H9 (cell line): Measurements from ENCODE around the gene SLC9A6. TPM values are rescaled to one million over a fixed set of nuclear protein-coding genes. Genes with fewer than 3 reads are reported as not detected.

Source experiments
- DNase-seq: peaks from one replicate; pipeline ENCODE4 v3.0.0-alpha.2; 2017
- H2AFZ ChIP-seq: one replicate; pipeline ENCODE4 v1.6.1; 2013; ENCODE audit warnings: mild to moderate bottlenecking, low read length, control low read depth, moderate library complexity
- H2AK5ac ChIP-seq: 2 replicates; pipeline ENCODE4 v1.6.1; 2013; ENCODE audit warnings: low read length, control low read depth, mixed read lengths; ENCODE audit not compliant: insufficient read length
- H2BK120ac ChIP-seq: one replicate; pipeline ENCODE4 v1.6.1; 2013; ENCODE audit warnings: low read depth, mild to moderate bottlenecking, low read length, control low read depth, inconsistent platforms; ENCODE audit not compliant: poor library complexity, severe bottlenecking
- H2BK12ac ChIP-seq: 2 replicates; pipeline ENCODE4 v1.6.1; 2013; ENCODE audit warnings: low read length, control low read depth, mixed read lengths, low read depth; ENCODE audit not compliant: insufficient read length
- H2BK15ac ChIP-seq: 2 replicates; pipeline ENCODE4 v1.6.1; 2013; ENCODE audit warnings: low read depth, low read length, control low read depth
- H2BK20ac ChIP-seq: one replicate; pipeline ENCODE4 v1.6.1; 2013; ENCODE audit warnings: low read depth, mild to moderate bottlenecking, low read length, control low read depth, inconsistent platforms; ENCODE audit not compliant: poor library complexity, severe bottlenecking
- H2BK5ac ChIP-seq: 2 replicates; pipeline ENCODE4 v1.6.1; 2013; ENCODE audit warnings: low read length, control low read depth, mixed read lengths; ENCODE audit not compliant: insufficient read length
- H3K14ac ChIP-seq: 2 replicates; pipeline ENCODE4 v1.6.1; 2013; ENCODE audit warnings: low read length, control low read depth; ENCODE audit not compliant: insufficient read depth
- H3K18ac ChIP-seq: 2 replicates; pipeline ENCODE4 v1.6.1; 2013; ENCODE audit warnings: low read depth, mild to moderate bottlenecking, mixed read lengths, low read length, control low read depth; ENCODE audit not compliant: insufficient read length
- H3K23ac ChIP-seq: 2 replicates; pipeline ENCODE4 v1.6.1; 2013; ENCODE audit warnings: low read length, control low read depth, mixed read lengths, low read depth; ENCODE audit not compliant: insufficient read length
- H3K23me2 ChIP-seq: 2 replicates; pipeline ENCODE4 v1.6.1; 2013; ENCODE audit warnings: low read depth, mild to moderate bottlenecking, mixed read lengths, low read length, control low read depth; ENCODE audit not compliant: insufficient read length, poor library complexity, severe bottlenecking
- H3K27ac ChIP-seq: 2 replicates; pipeline ENCODE4 v1.5.1; 2013; ENCODE audit warnings: low read length, control low read depth, mixed read lengths, low read depth; ENCODE audit not compliant: insufficient read length
- H3K27me3 ChIP-seq: 2 replicates; pipeline ENCODE4 v1.6.1; 2013; ENCODE audit warnings: low read length, control low read depth, inconsistent platforms; ENCODE audit not compliant: insufficient read depth
- H3K4ac ChIP-seq: 2 replicates; pipeline ENCODE4 v1.6.1; 2013; ENCODE audit warnings: low read depth, mild to moderate bottlenecking, control low read depth, inconsistent platforms, low read length, moderate library complexity
- H3K4me1 ChIP-seq: 2 replicates; pipeline ENCODE4 v1.6.1; 2013; ENCODE audit warnings: low read length, control low read depth, inconsistent platforms; ENCODE audit not compliant: insufficient read depth
- H3K4me2 ChIP-seq: 2 replicates; pipeline ENCODE4 v1.6.1; 2013; ENCODE audit warnings: low read length, control low read depth, mixed read lengths; ENCODE audit not compliant: insufficient read length, insufficient read depth
- H3K56ac ChIP-seq: 2 replicates; pipeline ENCODE4 v1.6.1; 2013; ENCODE audit warnings: low read depth, mild to moderate bottlenecking, mixed read lengths, low read length, control low read depth; ENCODE audit not compliant: insufficient read length
- H3K79me1 ChIP-seq: 2 replicates; pipeline ENCODE4 v1.6.1; 2013; ENCODE audit warnings: low read depth, mild to moderate bottlenecking, moderate library complexity, low read length, control low read depth, inconsistent platforms; ENCODE audit not compliant: insufficient read depth, poor library complexity, severe bottlenecking
- H3K79me2 ChIP-seq: 2 replicates; pipeline ENCODE4 v1.6.1; 2013; ENCODE audit warnings: low read length, control low read depth, inconsistent platforms; ENCODE audit not compliant: insufficient read depth
- H3K9ac ChIP-seq: 2 replicates; pipeline ENCODE4 v1.6.1; 2013; ENCODE audit warnings: low read length, control low read depth, mixed read lengths; ENCODE audit not compliant: insufficient read length; ENCODE audit errors: extremely low read depth
- H3K9me3 ChIP-seq: one replicate; pipeline ENCODE4 v1.6.1; 2013; ENCODE audit warnings: low read depth, low read length, inconsistent platforms; ENCODE audit not compliant: control insufficient read depth
- H3T11ph ChIP-seq: one replicate; pipeline ENCODE4 v1.6.1; 2013; ENCODE audit warnings: mild to moderate bottlenecking, low read length, control low read depth, inconsistent platforms
- H4K20me1 ChIP-seq: one replicate; pipeline ENCODE4 v1.6.1; 2013; ENCODE audit not compliant: control insufficient read depth, insufficient read length, insufficient read depth
- H4K5ac ChIP-seq: 2 replicates; pipeline ENCODE4 v1.6.1; 2013; ENCODE audit warnings: low read depth, mild to moderate bottlenecking, mixed read lengths, low read length, control low read depth; ENCODE audit not compliant: insufficient read length
- H4K8ac ChIP-seq: replicated peaks from 2 replicates; pipeline ENCODE4 v1.6.1; 2013; ENCODE audit warnings: low read length, control low read depth, mixed read lengths, low read depth; ENCODE audit not compliant: insufficient read length
- H4K91ac ChIP-seq: 2 replicates; pipeline ENCODE4 v1.6.1; 2013; ENCODE audit warnings: low read depth, mild to moderate bottlenecking, moderate library complexity, mixed read lengths, low read length, control low read depth; ENCODE audit not compliant: insufficient read length
- H3K27ac Mint-ChIP-seq, 3 experiments: 2 replicates in 2 of 3; 3 replicates in 1 of 3; pipeline ENCODE4 v1.8.0; 2020 to 2021; ENCODE audit warnings: mixed read lengths in 3 of 3, mild to moderate bottlenecking in 1 of 3, moderate library complexity in 1 of 3
- H3K27me3 Mint-ChIP-seq: 2 replicates; pipeline ENCODE4 v1.8.0; 2021; ENCODE audit warnings: low read depth, mild to moderate bottlenecking, moderate library complexity, mixed read lengths
- H3K36me3 Mint-ChIP-seq, 3 experiments: 2 replicates in 2 of 3; 3 replicates in 1 of 3; pipeline ENCODE4 v1.8.0; 2020 to 2021; ENCODE audit warnings: low read depth in 3 of 3, mixed read lengths in 3 of 3; ENCODE audit not compliant: insufficient read depth in 1 of 3
- H3K4me1 Mint-ChIP-seq, 2 experiments: 2 replicates each; pipeline ENCODE4 v1.8.0; 2020; ENCODE audit warnings: mixed read lengths in 2 of 2
- H3K4me3 Mint-ChIP-seq, 2 experiments: 2 replicates in 1 of 2; 3 replicates in 1 of 2; pipeline ENCODE4 v1.8.0; 2020 to 2021; ENCODE audit warnings: mild to moderate bottlenecking in 2 of 2, mixed read lengths in 2 of 2, moderate library complexity in 1 of 2
- H3K9me3 Mint-ChIP-seq, 2 experiments: 2 replicates in 1 of 2; 3 replicates in 1 of 2; pipeline ENCODE4 v1.8.0; 2020; ENCODE audit warnings: mild to moderate bottlenecking in 2 of 2, mixed read lengths in 2 of 2, moderate library complexity in 1 of 2
- WGBS: extraction: QIAGEN DNeasy Blood & Tissue Kit; methylation state at CpG from one replicate; pipeline ENCODE4 v1.1.7; 2013; ENCODE audit warnings: missing lambda C conversion rate, low lambda C conversion rate, mixed read lengths; ENCODE audit not compliant: insufficient read length; ENCODE audit errors: extremely low coverage; 5-methylcytosine and 5-hydroxymethylcytosine counted together
- total RNA-seq: library from RNA; stranded (reverse); gene quantifications from 2 replicates; pipeline ENCODE4 v1.2.1, GENCODE V29; 2021
- TF ChIP-seq, protein P1 (sequence below): fragments of 200-600 bp; sonication (generic); conservative IDR thresholded peaks from 3 replicates; pipeline ENCODE4 v1.8.0; 2021; ENCODE audit warnings: antibody characterized with exemption, mild to moderate bottlenecking

SLC9A6 gene
- total RNA-seq, 1 experiment from 2014 or later, result 12.3 TPM

DNA sequence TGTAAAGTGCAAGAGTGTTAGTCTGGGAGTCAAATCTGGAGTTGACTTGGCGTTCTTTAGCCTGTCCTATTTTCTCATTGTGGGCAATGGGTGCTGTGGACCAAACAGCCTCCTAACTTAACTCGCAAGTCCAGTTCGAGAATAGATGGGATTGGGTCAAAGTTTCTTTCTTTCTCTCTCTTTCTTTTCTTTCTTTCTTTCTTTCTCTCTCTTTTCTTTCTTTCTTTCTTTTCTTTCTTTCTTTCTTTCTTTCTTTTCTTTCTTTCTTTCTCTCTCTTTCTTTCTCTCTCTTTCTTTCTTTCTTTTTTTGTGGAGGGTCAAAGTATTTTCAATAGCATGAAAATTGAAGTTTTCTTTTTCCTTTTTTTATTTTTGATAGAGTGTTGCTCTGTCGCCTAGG, 3.0 kb downstream of the SLC9A6 start:
- TF ChIP-seq, protein P1, sequence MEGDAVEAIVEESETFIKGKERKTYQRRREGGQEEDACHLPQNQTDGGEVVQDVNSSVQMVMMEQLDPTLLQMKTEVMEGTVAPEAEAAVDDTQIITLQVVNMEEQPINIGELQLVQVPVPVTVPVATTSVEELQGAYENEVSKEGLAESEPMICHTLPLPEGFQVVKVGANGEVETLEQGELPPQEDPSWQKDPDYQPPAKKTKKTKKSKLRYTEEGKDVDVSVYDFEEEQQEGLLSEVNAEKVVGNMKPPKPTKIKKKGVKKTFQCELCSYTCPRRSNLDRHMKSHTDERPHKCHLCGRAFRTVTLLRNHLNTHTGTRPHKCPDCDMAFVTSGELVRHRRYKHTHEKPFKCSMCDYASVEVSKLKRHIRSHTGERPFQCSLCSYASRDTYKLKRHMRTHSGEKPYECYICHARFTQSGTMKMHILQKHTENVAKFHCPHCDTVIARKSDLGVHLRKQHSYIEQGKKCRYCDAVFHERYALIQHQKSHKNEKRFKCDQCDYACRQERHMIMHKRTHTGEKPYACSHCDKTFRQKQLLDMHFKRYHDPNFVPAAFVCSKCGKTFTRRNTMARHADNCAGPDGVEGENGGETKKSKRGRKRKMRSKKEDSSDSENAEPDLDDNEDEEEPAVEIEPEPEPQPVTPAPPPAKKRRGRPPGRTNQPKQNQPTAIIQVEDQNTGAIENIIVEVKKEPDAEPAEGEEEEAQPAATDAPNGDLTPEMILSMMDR, result no peak
- no peak overlapping the region for H2BK120ac ChIP-seq
- no peak overlapping the region for H3T11ph ChIP-seq
- H2AFZ ChIP-seq, result no peak overlapping the region
- no peak overlapping the region for H2BK15ac ChIP-seq
- no peak overlapping the region for H2BK12ac ChIP-seq
- no peaks in the 10 kb centered on the region for H3K27me3 ChIP-seq
- H3K23me2 ChIP-seq, result no peaks in the 10 kb centered on the region
- H3K23ac ChIP-seq, result no peak overlapping the region
- no peaks in the 10 kb centered on the region for H3K79me1 ChIP-seq
- no peaks in the 10 kb centered on the region; the same call in 1 of the 2 replicates for H3K27me3 Mint-ChIP-seq
- H3K27ac Mint-ChIP-seq, result no peak overlapping the region
- no CpG with 5 or more reads among the region's 4 CpGs for WGBS
- no peak overlapping the region for H3K9ac ChIP-seq
- no peak overlapping the region for H3K56ac ChIP-seq
- peaks cover 45% of the 10 kb centered on the region for H3K9me3 ChIP-seq
- no peak overlapping the region for H4K5ac ChIP-seq
- H2BK20ac ChIP-seq, result no peak overlapping the region
- no peak overlapping the region for H3K14ac ChIP-seq
- H4K20me1 ChIP-seq, result no peaks in the 10 kb centered on the region
- DNase-seq, result no peak
- no peak overlapping the region for H3K18ac ChIP-seq
- no peaks in the 10 kb centered on the region for H3K4me1 ChIP-seq
- H4K91ac ChIP-seq, result no peak overlapping the region
- H3K79me2 ChIP-seq, result peaks cover 2% of the 10 kb centered on the region; the same call in 1 of the 2 replicates
- H3K9me3 Mint-ChIP-seq, result peaks cover 57 to 73% of the 10 kb centered on the region in 2 experiments
- H2BK5ac ChIP-seq, result no peak overlapping the region
- H3K4ac ChIP-seq, result no peak overlapping the region
- no peak overlapping the region for H3K4me2 ChIP-seq
- H3K36me3 Mint-ChIP-seq, result peaks cover 3 to 14% (median 13%) of the 10 kb centered on the region in 3 experiments; a peak in 6 of 7 replicates
- H2AK5ac ChIP-seq, result no peak overlapping the region
- H4K8ac ChIP-seq, result no peak overlapping the region
- H3K4me3 Mint-ChIP-seq, result no peak overlapping the region
- no peak overlapping the region for H3K27ac ChIP-seq
- H3K4me1 Mint-ChIP-seq, result peaks cover 15 to 17% of the 10 kb centered on the region in 2 experiments
